ACHN (cell line): ENCODE data around the gene NRGN.

ENCODE experiments used
- DNase-seq: peaks from one replicate; pipeline ENCODE4 v3.0.0-alpha.2; 2015
- in situ Hi-C: cut with HindIII; loops from 2 replicates; pipeline ENCODE4 v1.10.0; 2017; ENCODE audit warnings: low sequenced_read_pairs, low pct_ligation_motif_present, low pct_unique_long_range_greater_than_20kb

The NRGN gene

DNA sequence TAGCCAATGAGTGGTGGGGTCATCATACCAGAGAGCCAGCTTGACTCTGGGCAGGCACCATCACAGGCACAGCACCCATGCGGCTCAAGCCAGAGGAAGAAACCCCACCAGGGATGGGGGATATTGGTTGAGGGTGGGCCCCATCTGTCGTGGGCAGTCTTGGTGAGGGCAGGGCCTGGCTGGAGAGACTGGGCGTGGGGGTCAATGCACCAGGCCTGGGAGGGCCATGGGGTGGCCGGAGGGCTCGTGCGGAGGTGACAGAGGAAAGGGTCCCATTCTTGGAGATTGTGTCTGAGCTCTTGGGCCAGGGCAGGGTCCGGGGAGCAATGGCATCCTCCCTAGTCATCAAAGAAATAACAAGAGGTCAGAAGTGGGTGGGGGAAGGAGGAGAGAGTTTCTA, 13.9 kb downstream of the NRGN start:
- DNase-seq = no peak
- in situ Hi-C loops = no loop called here

DNA sequence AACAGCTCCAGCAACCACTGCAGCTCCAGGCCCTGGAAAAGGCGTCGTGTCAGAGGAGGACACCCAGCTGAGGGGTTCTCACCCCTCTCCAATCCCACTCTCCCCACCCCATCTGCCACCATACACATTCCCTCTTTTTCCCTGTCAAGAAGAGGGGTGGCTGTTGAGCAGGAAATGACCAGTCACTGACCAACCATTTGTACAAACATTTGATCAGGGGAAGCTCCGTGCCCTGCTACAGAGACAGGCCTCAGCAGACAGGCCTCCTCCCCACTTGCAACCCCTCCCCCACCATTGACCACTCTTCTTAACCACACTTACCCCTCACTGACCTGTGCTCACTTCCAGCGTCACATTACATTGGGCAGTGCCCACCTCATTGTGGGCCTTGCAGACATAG, 14.6 kb downstream of the NRGN start:
- in situ Hi-C loops = no loop called here
- no peak for DNase-seq

- DNase-seq = no peak
- in situ Hi-C loops = no loop called here
Measured at GRCh38 chr11:124754710-124755109, 15.0 kb downstream of the NRGN start.

DNA sequence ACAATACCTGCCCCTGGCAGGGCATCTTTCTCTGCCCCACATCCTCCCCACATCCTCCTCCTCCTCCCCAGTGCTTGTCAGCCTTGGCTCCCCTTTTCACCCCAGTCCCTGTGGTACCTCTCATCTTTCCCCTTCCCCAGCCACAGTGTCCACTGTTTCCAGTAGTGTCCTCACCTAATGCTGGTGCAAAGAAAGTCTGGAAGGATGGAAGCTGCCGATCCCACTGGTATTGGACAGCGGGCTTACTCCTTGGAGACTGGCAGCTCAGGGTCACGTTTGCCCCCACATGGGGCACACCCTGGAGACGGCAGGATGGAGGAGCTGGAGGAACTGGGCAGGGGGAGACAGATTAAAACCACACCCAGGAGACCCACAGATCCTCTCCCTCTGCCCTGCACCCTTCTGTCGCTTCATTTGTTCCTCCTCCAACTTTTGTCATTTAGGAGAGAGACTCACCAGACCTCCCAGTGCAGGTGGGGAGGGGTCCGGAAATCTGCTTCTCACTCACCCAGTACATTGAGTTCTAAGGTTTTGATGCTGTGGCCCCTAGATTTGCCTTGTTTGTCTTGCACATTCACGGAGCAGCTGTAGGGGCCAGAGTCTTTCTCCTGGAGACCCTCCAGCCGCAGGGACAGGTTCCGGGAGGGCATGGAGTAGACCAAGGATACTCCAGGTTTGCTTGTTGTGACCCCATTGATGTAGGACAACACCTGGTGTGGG, 16.5 kb downstream of the NRGN start:
- no peak for DNase-seq
- in situ Hi-C loops = no loop called here

- in situ Hi-C loops = no loop called here
Measured at GRCh38 chr11:124756753-124757227, 17.0 kb downstream of the NRGN start.

DNA sequence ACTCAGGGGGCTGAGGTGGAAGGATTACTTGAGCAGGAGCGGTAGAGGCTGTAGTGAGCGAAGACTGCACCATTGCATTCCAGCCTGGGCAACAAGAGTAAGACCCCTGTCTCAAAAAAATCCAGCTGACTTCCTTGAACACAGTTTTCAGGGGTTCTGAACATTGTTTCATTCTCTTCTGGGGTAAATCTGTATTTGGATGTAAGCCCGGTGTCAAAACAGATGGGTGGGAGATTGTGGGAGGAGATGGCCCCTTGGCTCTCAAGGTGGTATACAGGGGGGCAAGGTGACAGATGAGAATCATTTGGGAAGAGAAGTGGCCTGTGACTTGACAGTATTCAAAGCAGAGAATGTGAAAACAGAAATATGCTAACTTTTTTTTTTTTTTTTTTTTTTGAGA, 17.6 kb downstream of the NRGN start:
- in situ Hi-C loops = no loop called here
- no peak for DNase-seq

More at GRCh38 chr11:124756753-124757227, 17.0 kb downstream of the NRGN start:
- DNase-seq = no peak

GRCh38 chr11:124758355-124759265, 18.9 kb downstream of the NRGN start:
- in situ Hi-C loops = no loop called here
- peak; percentile 84 for DNase-seq

GRCh38 chr11:124759266-124760204, 19.8 kb downstream of the NRGN start:
- in situ Hi-C loops = no loop called here
- no peak for DNase-seq

GRCh38 chr11:124760205-124760652, 20.5 kb downstream of the NRGN start:
- no peak for DNase-seq
- in situ Hi-C loops = no loop called here

DNA sequence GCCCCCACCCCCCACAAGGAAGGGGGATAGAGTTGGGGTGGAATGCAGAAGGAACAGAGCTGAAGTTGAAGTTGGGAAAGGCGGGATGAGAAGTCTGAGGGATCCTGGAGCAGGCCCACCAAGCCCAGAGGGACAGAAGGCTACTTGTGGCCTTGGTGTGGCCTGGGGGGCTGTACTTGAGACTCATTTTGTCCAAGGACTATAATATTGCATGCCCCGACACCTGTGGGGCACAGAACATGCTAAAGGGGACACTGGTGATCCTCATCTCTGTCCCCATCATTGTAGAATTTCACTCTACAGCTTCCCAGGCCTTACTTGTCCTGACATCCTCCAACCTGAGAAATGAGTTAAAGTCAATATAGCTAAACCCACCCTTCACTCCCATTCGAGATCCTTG, 21.1 kb downstream of the NRGN start:
- DNase-seq = no peak
- in situ Hi-C loops = no loop called here

GRCh38 chr11:124761301-124762104, 21.8 kb downstream of the NRGN start:
- DNase-seq = no peak
- in situ Hi-C loops = no loop called here

DNA sequence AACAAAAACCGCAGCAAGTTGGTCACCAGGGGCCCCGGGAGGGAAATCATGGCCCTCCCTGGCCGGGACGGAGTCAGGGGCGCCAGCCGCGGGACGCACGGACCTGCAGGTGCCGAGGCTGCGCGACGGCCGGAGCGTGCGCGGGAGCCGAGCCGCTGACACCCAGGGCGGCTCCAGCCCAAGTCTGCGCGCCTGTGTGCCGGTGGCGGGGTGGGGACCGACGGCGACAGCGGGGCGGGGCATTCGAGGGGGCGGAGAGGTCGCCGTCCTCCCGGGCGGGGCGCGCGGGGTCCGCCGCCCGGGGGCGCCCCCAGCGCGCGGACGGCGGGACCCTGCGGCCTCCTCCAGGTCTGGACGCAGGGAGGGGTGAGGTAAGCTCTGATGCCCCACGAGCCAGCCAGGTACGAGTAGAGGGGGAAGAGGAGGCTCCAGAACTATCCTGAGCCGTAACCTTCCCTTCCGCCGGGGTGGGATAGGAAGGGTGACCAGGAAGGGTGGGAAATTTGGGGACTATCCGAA, 22.4 kb downstream of the NRGN start, which contains the start of gene ESAM:
TSS of gene ESAM (minus strand) at position 186 of the 519 bp plus-strand sequence. CDS start at position 50, 136 bp downstream.
- in situ Hi-C loops = no loop called here
- DNase-seq = peak; percentile 6

- peak; percentile 35 for DNase-seq
- in situ Hi-C loops = no loop called here
Measured at GRCh38 chr11:124762624-124763155, 22.9 kb downstream of the NRGN start.

GRCh38 chr11:124763156-124763947, 23.6 kb downstream of the NRGN start:
- in situ Hi-C loops = no loop called here
- peak; percentile 83 for DNase-seq

- in situ Hi-C loops = no loop called here
- DNase-seq = no peak
Measured at GRCh38 chr11:124766156-124766555, 26.4 kb downstream of the NRGN start.

DNA sequence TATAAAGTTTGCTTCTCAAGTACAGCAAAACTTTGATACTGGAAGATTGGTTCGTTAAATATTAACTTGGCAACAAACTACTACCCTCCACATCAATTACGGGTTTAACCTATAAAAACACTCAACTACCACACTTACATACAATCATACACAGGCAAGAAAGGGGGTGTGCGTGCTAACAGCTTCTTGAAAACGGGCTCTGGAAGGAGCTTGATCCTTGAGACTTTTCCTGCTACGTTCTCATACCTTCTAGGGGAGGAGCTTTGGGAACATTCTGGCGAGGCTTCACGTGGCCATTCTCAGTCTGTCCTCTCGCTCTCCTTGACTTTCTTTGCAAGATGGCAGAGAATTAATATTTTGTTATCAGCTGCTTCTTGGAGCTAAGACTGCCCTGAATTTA, 29.2 kb downstream of the NRGN start:
- in situ Hi-C loops = no loop called here
- DNase-seq = no peak
